Stimulated activated naive CD8-positive, alpha-beta T cell treated with anti-CD3 and anti-CD28 coated beads, Interleukin-15, Interleukin-2, amounts not matched to agents 100 U/mL and 50 U/mL, for 24 hours (primary cell): ENCODE measurements around the gene SLC26A9.
"Not testable (repeated sequence)": the region's sequence is repeated elsewhere in the genome, so short reads cannot be mapped to it uniquely, and the experiment has no call there.

Experiments used
- ATAC-seq: fragments of 150-1000 bp; cut with Tn5 transposase; one replicate; pipeline ENCODE4 v1.10.0; 2021
- DNase-seq: peaks from one replicate; pipeline ENCODE4 v3.0.0; 2021

SLC26A9 gene

DNA sequence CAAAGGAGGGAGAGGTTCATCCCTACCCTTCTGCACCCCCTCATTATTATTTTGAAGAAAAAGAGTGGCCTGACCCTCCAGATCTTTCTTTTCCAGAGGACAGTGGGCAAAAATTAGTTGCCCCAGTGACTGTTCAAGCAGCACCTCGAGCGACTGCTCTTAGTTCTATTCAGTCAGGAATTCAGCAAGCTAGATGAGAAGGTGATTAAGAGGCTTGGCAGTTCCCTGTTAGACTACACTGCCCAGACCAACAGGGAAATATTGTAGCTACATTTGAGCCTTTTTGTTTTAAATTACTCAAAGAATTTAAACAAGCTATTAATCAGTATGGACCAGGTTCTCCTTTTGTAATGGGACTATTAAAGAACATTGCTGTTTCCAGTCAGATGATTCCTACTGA is 51.8 kb downstream of the SLC26A9 start:
- DNase-seq, ATAC-seq: not testable (repeated sequence)

DNA sequence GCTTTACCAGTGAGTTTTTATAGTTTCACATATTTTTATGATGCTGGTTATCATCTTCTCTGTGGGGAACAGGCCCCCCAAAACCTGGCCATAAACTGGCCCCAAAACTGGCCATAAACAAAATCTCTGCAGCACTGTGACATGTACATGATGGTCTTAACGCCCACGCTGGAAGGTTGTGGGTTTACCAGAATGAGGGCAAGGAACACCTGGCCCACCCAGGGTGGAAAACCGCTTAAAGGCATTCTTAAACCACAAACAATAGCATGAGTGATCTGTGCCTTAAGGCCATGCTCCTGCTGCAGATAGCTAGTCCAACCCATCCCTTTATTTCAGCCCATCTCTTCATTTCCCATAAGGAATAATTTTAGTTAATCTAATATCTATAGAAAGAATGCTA is 52.6 kb downstream of the SLC26A9 start:
- ATAC-seq, DNase-seq: not testable (repeated sequence)

DNA sequence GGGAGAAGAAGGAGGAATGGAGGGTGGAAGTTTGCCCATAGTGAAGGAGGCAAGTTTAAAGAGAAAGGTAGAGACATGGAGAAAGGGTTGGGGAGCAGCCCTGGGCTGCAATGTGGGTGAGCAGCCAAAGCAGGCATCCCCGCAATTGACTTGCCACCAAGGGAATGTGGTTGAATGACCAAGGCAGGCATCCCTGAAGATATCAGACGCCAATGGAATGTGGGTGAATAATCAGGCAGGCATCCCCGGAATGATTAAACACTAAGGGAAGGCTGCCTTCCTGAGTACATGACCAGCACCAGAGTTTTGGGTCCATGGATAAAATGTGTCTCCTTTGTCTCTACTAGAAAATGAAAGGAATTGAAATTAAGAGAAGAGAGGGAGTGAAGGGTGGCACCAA is 53.5 kb downstream of the SLC26A9 start:
- not testable (repeated sequence) for DNase-seq, ATAC-seq

GRCh38 chr1:205889006-205889405 is 54.2 kb downstream of the SLC26A9 start:
- not testable (repeated sequence) for ATAC-seq, DNase-seq

DNA sequence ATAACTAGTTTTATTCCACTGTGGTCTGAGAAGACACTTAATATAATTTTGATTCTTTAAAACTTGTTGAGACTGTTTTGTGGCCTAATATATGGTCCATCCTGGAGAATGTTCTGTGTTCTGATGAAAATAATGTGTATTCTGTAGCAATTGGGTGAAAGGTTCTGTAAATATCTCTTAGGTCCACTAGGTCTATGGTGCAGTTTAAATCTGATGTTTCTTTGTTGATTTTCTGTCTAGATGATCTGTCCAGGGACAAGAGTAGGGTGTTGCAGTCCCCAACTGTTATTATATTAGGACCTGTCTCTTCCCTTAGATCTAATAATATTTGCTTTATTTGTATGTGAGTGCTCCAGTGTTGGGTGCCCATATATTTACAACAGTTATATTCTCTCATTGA is 59.5 kb downstream of the SLC26A9 start:
- DNase-seq (no peak), ATAC-seq (no peak)

DNA sequence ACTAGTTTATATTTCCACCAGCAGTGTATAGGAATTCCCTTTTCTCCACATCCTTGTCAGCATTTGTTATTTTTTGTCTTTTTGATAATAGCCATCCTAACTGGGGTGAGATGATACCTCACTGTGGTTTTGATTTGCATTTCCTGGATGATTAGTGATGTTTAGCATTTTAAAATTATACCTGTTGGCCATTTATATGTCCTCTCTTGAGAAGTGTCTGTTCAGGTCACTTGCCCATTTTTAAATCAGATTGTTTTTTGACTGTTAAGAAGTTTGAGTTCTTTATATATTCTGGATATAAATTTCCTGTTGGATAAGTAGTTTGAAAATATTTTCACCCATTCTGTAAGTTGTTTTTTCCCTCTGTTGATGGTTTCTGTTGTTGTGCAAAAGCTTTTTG is 62.3 kb downstream of the SLC26A9 start:
- DNase-seq (no peak), ATAC-seq (no peak)

DNA sequence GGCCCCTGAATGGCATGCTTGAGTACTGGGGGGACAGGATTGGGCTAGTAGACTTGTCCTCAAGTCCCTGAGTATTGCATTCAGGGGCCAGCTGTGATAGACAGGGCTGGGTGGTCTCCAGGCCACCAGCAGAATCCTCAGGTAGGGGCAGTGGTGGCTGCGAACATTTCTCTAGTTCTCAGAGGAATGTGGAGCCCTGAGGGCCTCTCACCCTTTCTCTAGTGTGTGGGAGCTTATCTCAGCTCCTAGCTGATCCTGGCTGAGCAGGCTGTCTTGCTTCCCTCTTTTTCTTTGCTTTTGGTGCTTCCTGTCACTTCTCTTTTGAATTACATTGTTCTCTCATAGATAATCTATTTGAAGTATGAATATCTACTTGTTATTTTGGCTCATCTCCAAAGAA is 63.3 kb downstream of the SLC26A9 start:
- no peak for DNase-seq
- ATAC-seq = no peak

- no peak for ATAC-seq
- no peak for DNase-seq
Measured at GRCh38 chr1:205878026-205878425, 65.2 kb downstream of the SLC26A9 start.

DNA sequence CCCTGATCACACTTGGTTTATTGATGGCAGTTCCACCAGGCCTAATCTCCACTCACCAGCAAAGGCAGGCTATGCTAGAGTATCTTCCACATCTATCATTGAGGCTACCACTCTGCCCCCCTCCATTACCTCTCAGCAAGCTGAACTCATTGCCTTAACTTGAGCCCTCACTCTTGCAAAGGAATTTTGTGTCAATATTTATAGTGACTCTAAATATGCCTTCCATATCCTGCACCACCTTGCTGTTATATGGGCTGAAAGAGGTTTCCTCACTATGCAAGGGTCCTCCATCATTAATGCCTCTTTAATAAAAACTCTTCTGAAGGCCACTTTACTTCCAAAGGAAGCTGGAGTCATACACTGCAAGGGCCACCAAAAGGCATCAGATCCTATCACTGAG is 70.1 kb downstream of the SLC26A9 start:
- ATAC-seq, DNase-seq: not testable (repeated sequence)

DNA sequence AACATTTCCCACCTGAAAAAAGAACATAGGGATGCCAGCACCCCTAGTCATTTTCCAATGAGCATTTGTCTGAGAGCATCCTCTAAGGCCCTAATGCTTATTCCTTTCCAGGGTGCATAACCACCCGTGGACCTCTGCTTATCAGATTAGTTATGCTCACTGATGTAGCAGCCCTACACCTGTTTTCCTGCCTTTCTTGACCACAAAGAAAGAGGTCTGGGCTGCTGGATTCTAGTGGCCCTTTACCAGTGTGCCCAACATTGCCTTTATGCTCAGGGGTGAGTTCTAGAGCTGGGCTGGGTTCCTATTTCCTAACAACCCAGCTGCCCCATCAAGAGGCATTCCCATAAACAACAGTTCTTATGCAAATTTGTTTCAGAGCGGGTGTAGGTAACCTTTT is 73.0 kb downstream of the SLC26A9 start:
- DNase-seq = no peak
- ATAC-seq = no peak
